COLO668 (cell line): ENCODE measurements around the gene TMEM231.
A peak's percentile ranks its signal among the peaks of the same experiment; 100 is the strongest.
"Not testable (repeated sequence)": the region's sequence is repeated elsewhere in the genome, so short reads cannot be mapped to it uniquely, and the experiment has no call there.

ENCODE experiments used
- DNase-seq: peaks from one replicate; lab custom pipeline; 2025; ENCODE audit not compliant: unreplicated experiment; lab: John Stamatoyannopoulos, UW

TMEM231 gene, protein sequence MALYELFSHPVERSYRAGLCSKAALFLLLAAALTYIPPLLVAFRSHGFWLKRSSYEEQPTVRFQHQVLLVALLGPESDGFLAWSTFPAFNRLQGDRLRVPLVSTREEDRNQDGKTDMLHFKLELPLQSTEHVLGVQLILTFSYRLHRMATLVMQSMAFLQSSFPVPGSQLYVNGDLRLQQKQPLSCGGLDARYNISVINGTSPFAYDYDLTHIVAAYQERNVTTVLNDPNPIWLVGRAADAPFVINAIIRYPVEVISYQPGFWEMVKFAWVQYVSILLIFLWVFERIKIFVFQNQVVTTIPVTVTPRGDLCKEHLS

GRCh38 chr16:75555707-75556430 is at the start of gene TMEM231:
Gene TMEM231, minus strand, starts transcription at chr16:75556252. Its CDS starts 43 bp downstream, at chr16:75556209.
- peak; percentile 96 for DNase-seq

GRCh38 chr16:75603241-75603640 is 47.2 kb upstream of the TMEM231 start:
- no peak for DNase-seq

GRCh38 chr16:75599452-75600277 is 43.6 kb upstream of the TMEM231 start:
- DNase-seq: no peak

GRCh38 chr16:75593825-75594820 is 38.1 kb upstream of the TMEM231 start:
- DNase-seq: no peak

DNA sequence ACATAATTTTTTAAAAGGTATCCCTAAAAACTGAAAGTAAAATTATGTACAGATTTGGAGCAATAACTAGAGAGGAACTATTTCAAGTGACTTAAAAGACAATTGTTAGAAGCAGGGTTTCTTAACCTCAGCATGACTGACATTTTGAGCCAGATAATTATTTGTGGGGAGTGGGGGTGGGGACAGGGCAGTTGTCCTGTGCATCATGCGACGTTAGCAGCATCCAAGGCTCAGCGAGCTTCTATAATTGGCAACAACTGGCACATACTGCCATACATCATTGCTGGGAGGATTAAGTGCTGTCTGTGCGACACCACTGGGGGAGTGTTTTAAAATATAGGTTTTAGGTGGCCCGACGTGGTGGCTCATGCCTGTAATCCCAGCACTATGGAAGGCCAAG is 37.3 kb upstream of the TMEM231 start:
- no peak for DNase-seq

DNA sequence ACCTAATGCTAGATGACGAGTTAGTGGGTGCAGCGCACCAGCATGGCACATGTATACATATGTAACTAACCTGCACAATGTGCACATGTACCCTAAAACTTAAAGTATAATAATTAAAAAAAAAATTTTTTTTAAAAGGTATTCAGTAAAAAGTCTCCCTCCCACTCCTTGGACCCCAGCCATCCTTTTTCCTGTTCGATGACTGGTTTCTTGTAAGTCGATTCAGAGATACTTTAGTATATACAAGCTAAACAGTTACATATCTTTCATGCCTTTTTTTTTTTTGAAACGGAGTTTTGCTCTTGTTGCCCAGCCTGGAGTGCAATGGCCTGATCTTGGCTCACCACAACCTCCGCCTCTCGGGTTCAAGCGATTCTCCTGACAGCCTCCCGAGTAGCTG is 35.9 kb upstream of the TMEM231 start:
- DNase-seq: not testable (repeated sequence)

GRCh38 chr16:75590920-75591843 is 35.1 kb upstream of the TMEM231 start:
- DNase-seq: no peak

DNA sequence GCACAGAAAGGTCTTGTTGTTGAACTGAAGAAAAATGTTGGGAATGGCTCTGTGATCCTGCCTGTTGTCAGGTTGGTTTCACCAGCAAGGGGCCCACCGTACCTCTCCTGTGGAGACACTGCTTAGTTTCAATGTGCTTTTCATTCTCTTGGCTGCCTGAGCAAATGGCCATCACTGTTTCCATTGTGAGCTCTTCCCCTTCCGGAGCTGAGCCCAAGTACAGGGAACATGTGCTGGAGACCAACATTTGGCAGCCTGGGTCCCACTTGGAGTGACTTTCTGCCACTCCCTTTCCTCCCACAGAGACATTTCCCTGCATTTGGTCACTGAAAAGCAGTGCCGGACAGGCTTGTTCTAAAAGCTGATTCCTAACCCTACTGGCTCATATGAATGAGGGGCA is 33.3 kb upstream of the TMEM231 start:
- DNase-seq: no peak

DNA sequence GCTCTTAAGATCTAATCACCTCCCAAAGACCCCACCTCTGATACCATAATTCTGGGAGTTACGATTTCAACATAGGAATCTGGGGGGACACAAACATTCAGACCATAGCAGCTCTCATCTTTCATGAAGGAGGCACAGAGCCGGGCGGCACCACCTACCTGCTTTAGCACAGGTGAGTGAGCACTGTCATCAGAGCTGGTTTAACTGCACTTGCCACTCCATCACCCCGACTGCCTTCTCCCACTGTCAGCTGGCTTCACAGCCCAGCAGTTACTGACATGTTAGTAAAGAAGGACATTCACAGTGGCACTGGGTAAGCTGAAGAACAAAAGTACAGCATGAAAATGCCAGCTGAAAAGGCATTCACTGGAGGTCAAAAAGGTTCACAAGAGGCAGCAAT is 32.7 kb upstream of the TMEM231 start:
- DNase-seq: no peak

DNA sequence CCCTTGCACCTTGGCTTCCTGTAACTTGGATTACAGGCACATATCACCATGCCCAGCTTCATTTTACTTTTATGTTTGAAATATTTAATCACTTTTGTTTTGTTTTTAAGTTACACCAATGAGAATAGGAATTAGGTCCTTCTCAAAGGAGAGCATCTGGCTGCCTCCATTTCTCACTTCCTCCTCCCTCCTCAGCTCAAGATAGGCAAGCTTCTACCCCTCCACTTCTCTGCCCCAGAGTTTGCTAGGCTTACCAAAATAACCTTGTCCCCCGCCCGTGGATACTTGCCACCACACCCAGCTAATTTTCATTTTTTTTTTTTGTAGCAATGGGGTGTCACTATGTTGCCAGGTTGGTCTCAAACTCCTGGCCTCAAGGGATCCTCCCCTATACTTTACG is 28.1 kb upstream of the TMEM231 start:
- DNase-seq: no peak

DNA sequence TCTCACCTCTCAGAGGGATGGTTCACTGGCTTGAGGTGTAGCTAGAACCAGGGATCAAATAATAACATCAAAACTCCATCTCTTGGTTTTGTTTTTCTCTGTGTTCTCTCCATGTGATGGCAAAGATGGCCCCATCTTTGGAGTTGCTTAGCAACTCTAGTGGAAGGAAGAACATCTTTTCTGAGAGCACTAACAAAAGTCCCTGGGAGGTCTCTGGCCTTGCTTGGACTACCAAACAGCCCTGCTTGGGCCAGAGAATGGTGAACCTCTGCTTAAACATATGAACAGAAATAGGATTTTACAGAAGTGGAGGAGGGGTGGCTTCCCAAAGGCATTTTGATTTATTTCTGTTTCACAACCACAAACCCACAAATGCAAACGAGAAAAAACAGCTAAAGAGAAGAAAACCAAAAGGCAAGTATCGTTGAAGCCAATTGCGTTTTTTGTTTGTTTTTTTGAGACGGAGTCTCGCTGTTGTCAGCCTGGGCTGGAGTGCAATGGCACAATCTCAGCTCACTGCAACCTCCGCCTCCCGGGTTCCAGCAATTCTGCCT is 23.3 kb upstream of the TMEM231 start:
- DNase-seq: no peak

GRCh38 chr16:75578725-75579124 is 22.7 kb upstream of the TMEM231 start:
- no peak for DNase-seq

- DNase-seq: no peak
Measured at GRCh38 chr16:75578212-75578611, 22.2 kb upstream of the TMEM231 start.

- DNase-seq: no peak
Measured at GRCh38 chr16:75576384-75576811, 20.3 kb upstream of the TMEM231 start.

DNA sequence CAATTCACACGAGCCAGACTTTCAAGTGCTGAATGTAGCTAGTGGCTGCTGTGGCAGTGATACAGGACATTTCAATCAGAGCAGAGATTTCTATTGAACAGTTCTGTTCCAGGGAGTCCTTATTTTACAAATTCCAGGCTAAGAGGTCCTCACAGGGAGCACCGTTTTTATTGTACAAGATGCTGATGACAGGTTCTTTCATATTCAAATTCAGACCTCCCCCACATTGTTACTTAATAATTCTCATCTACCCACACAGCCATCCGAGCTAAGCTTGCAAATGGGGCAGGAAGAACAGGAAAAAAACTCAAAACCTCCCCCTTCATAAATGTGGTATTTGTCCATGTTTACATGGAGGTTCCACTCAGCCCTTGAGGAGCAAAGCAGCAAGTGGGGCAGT is 19.9 kb upstream of the TMEM231 start:
- DNase-seq: no peak

- DNase-seq: no peak
Measured at GRCh38 chr16:75573955-75574354, 17.9 kb upstream of the TMEM231 start.

- DNase-seq: no peak
Measured at GRCh38 chr16:75572864-75573542, 17.0 kb upstream of the TMEM231 start.

DNA sequence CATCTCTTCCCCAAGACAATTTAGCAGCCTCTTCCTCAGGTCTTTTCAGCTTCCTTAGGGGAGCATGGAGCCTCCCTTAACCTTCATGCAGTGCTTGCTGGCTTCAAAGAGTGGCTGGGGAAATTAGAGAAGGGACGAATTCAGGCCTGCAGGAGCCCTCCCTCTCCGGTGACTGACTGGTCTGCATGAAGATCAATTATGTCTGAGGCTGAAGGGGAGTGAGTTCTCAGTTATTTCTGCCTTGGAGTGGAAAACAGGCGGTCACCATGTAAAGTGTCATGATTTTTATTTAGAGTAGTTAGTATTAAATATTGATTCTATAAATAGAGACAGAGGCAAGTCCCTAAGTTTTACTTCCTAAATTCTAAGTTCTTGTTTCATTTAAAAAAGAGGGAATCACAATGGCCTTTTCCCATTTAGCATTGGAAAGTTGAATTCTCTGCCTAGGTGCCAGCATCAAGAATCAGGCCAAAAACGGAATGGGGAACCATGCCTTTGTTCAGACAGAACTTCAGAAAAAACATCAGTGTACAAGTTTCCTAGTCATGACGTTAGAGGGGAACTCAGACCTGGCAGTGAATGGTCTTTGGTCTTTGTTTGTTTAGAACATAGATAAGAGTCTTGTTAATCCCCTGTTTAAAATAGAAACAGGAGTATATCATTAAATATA is 14.5 kb upstream of the TMEM231 start:
- no peak for DNase-seq
